ENCODE results near the gene NOTCH4. TPM values are rescaled to one million over a fixed set of nuclear protein-coding genes. Genes with fewer than 3 reads are reported as not detected.
A peak's percentile ranks its signal among the peaks of the same experiment; 100 is the strongest.

NOTCH4 gene
- total and polyA plus RNA-seq, 9 of the 15 experiments (the other 6 are each of a cell fraction or from before 2014, with no cell fraction given) = 0.24 to 4.3 (median 1.7) TPM

DNA sequence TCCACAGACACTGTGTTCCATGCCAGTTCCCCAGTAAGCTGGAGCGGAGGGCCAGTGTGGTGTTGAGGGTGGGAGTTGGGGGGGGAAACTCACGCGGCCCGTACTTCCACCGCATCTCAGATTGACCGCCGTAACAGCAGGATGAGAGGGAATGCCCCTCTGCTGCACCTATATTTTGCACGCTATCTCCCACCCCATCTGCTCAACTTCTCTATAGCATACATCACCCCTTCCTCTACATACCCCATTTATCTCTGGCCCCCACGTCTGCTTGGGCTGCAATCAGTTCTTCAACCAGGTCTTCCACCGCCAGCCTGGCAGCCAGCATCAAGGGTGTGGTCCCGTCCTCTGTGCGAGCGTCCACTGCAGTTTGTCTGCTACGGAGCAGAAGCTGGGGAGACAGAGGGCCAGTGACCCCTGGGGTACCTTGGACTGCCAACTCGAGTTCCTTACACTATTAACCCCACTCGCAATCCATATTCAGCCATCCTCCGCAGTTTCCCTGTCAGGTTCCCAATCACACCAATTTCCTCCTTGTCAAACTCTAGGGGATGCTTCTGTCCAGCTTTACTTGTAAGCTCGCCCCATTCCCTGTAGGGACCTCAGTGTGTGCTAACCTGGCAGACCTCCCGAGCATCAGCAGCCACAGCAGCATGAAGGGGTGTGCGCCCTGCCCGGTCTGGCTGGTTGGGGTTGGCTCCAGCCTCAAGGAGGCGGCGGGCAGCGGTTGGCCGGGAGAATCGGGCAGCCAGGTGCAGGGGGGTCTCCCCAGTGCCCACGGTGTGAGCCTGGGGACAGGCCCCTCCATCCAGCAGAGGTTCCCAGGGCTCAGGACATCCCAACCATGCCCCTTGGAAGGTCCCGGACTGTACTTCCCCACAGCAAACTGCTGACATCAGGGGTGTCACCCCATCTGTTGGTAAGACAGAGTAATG lies 26.9 kb downstream of the NOTCH4 start (continued):
- no peak for TF ChIP-seq SIN3A (IDR thresholded peaks at IDR 0.05; ENCODE audit: borderline replicate concordance in 2 of 2, control insufficient read depth in 1 of 2, low read depth in 2 of 2, low read length in 2 of 2)
- no peak; the same call in none of the 2 replicates for TF ChIP-seq MTA3 (IDR thresholded peaks at IDR 0.05; ENCODE audit: borderline replicate concordance)
- TF ChIP-seq CCAR2 (IDR thresholded peaks at IDR 0.05; ENCODE audit: low read depth, low read length) = no peak
- TF ChIP-seq ZNF253 (CRISPR knock-in tag; conservative IDR thresholded peaks at IDR 0.05) = no peak
- TF ChIP-seq MYNN (IDR thresholded peaks at IDR 0.05) = 0 out of 2 replicates have a peak, but pooled peaks have one; percentile 7
- TF ChIP-seq MYNN (CRISPR knock-in tag; IDR thresholded peaks at IDR 0.05) = no peak
- TF ChIP-seq POLR2AphosphoS5 (IDR thresholded peaks at IDR 0.05; ENCODE audit: control insufficient read depth, insufficient read depth, low read depth, low read length) = peak; percentile 50; the same call in 1 of the 2 replicates
- TF ChIP-seq TRIM28 (IDR thresholded peaks at IDR 0.05) = no peak
- TF ChIP-seq MAFK (IDR thresholded peaks at IDR 0.05; ENCODE audit: low read length) = 0 out of 2 replicates have a peak, but pooled peaks have one; percentile 13
- TF ChIP-seq ZNF232 (CRISPR knock-in tag; IDR thresholded peaks at IDR 0.05) = peak; percentile 12; the same call in 1 of the 2 replicates
- TF ChIP-seq NR3C1 (CRISPR knock-in tag; IDR thresholded peaks at IDR 0.05) = no peak
- TF ChIP-seq TAL1 (IDR thresholded peaks at IDR 0.05) = peak; percentile 63; the same call in 1 of the 2 replicates
- no peak for TF ChIP-seq EGR1 (conservative IDR thresholded peaks at IDR 0.05)
- TF ChIP-seq NCOA1 (IDR thresholded peaks at IDR 0.05; ENCODE audit: low read depth) = no peak
- TF ChIP-seq SREBF1 (IDR thresholded peaks at IDR 0.05; ENCODE audit: borderline replicate concordance, low read depth, low read length) = no peak
- TF ChIP-seq, protein P1, sequence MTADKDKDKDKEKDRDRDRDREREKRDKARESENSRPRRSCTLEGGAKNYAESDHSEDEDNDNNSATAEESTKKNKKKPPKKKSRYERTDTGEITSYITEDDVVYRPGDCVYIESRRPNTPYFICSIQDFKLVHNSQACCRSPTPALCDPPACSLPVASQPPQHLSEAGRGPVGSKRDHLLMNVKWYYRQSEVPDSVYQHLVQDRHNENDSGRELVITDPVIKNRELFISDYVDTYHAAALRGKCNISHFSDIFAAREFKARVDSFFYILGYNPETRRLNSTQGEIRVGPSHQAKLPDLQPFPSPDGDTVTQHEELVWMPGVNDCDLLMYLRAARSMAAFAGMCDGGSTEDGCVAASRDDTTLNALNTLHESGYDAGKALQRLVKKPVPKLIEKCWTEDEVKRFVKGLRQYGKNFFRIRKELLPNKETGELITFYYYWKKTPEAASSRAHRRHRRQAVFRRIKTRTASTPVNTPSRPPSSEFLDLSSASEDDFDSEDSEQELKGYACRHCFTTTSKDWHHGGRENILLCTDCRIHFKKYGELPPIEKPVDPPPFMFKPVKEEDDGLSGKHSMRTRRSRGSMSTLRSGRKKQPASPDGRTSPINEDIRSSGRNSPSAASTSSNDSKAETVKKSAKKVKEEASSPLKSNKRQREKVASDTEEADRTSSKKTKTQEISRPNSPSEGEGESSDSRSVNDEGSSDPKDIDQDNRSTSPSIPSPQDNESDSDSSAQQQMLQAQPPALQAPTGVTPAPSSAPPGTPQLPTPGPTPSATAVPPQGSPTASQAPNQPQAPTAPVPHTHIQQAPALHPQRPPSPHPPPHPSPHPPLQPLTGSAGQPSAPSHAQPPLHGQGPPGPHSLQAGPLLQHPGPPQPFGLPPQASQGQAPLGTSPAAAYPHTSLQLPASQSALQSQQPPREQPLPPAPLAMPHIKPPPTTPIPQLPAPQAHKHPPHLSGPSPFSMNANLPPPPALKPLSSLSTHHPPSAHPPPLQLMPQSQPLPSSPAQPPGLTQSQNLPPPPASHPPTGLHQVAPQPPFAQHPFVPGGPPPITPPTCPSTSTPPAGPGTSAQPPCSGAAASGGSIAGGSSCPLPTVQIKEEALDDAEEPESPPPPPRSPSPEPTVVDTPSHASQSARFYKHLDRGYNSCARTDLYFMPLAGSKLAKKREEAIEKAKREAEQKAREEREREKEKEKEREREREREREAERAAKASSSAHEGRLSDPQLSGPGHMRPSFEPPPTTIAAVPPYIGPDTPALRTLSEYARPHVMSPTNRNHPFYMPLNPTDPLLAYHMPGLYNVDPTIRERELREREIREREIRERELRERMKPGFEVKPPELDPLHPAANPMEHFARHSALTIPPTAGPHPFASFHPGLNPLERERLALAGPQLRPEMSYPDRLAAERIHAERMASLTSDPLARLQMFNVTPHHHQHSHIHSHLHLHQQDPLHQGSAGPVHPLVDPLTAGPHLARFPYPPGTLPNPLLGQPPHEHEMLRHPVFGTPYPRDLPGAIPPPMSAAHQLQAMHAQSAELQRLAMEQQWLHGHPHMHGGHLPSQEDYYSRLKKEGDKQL (CRISPR knock-in tag; IDR thresholded peaks at IDR 0.05; ENCODE audit: borderline replicate concordance) = 0 out of 2 replicates have a peak, but pooled peaks have one; percentile 76
- TF ChIP-seq ZBTB7A (IDR thresholded peaks at IDR 0.05; ENCODE audit: borderline replicate concordance, control insufficient read depth, low read depth, low read length) = 0 out of 2 replicates have a peak, but pooled peaks have one; percentile 4
- TF ChIP-seq ZNF165 (CRISPR knock-in tag; IDR thresholded peaks at IDR 0.05; ENCODE audit: borderline replicate concordance) = no peak
- TF ChIP-seq PTBP1 (IDR thresholded peaks at IDR 0.05; ENCODE audit: low read depth, low read length) = no peak
- TF ChIP-seq RBFOX2 (IDR thresholded peaks at IDR 0.05; ENCODE audit: low read depth, low read length) = no peak
- no peak for TF ChIP-seq SMAD2 (IDR thresholded peaks at IDR 0.05; ENCODE audit: low read depth, low read length)
- TF ChIP-seq, protein P2, sequence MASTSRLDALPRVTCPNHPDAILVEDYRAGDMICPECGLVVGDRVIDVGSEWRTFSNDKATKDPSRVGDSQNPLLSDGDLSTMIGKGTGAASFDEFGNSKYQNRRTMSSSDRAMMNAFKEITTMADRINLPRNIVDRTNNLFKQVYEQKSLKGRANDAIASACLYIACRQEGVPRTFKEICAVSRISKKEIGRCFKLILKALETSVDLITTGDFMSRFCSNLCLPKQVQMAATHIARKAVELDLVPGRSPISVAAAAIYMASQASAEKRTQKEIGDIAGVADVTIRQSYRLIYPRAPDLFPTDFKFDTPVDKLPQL (IDR thresholded peaks at IDR 0.05; ENCODE audit: extremely low read depth, insufficient read length) = no peak
- no peak for TF ChIP-seq ZNF197 (CRISPR knock-in tag; IDR thresholded peaks at IDR 0.05; ENCODE audit: low read depth)

Data from K562 (cell line).